Bronchial epithelial cell (primary cell): Measurements from ENCODE around the gene VEPH1. TPM values are rescaled to one million over a fixed set of nuclear protein-coding genes. Genes with fewer than 3 reads are reported as not detected.
A peak's percentile ranks its signal among the peaks of the same experiment; 100 is the strongest.

Source experiments
- DNase-seq: peaks from one replicate; pipeline ENCODE4 v3.0.0-alpha.2; 2010; ENCODE audit warnings: low read depth
- FAIRE-seq: peaks from 2 replicates; lab custom pipeline; 2011; peaks lifted over from hg19 to GRCh38; lab: Jason Lieb, UNC
- H3K27me3 ChIP-seq: 2 replicates; pipeline ENCODE4 v1.5.1; 2011; ENCODE audit warnings: low read length; ENCODE audit not compliant: control insufficient read depth, insufficient read depth
- H3K36me3 ChIP-seq: 2 replicates; pipeline ENCODE4 v1.5.1; 2011; ENCODE audit warnings: low read length; ENCODE audit not compliant: control insufficient read depth, insufficient read depth
- H3K4me3 ChIP-seq: 2 replicates; pipeline ENCODE4 v1.5.1; 2011; ENCODE audit warnings: mild to moderate bottlenecking, low read depth, low read length, control low read depth
- total RNA-seq: library from RNA; depleted of rRNA; stranded (reverse); fragments of >200 nt; gene quantifications from 2 replicates; pipeline ENCODE4 v1.2.1, GENCODE V29; 2014
- TF ChIP-seq, protein P1 (sequence below): IDR thresholded peaks from 2 replicates; pipeline ENCODE4 v1.5.1; 2011; ENCODE audit warnings: mild to moderate bottlenecking, moderate library complexity, low read length, control low read depth, inconsistent platforms; ENCODE audit not compliant: insufficient read depth, severe bottlenecking

Gene VEPH1
- total RNA-seq, 1 donor from 2014 or later = 1.3 TPM

DNA sequence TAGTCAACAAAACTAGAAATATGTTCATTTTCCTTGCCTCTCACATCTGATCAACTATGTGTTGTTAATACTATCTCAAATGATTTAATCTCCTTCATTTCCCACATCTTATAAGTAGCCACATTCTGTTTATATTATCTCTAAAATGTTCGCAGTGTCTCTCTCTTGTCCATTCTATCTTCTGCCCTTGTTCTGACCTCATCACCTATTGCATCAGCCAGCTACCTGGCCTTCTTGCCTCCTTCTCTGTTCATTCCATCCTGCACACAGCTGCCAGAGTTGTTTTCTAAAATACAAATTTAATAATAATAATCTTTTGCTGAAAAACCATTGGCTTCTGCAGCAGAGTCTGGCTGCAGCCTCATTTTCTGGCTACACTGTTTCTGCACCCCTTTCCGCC is 267.9 kb downstream of the VEPH1 start:
- no peak for FAIRE-seq
- no peak overlapping the region for H3K4me3 ChIP-seq
- TF ChIP-seq, protein P1, sequence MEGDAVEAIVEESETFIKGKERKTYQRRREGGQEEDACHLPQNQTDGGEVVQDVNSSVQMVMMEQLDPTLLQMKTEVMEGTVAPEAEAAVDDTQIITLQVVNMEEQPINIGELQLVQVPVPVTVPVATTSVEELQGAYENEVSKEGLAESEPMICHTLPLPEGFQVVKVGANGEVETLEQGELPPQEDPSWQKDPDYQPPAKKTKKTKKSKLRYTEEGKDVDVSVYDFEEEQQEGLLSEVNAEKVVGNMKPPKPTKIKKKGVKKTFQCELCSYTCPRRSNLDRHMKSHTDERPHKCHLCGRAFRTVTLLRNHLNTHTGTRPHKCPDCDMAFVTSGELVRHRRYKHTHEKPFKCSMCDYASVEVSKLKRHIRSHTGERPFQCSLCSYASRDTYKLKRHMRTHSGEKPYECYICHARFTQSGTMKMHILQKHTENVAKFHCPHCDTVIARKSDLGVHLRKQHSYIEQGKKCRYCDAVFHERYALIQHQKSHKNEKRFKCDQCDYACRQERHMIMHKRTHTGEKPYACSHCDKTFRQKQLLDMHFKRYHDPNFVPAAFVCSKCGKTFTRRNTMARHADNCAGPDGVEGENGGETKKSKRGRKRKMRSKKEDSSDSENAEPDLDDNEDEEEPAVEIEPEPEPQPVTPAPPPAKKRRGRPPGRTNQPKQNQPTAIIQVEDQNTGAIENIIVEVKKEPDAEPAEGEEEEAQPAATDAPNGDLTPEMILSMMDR = no peak

DNA sequence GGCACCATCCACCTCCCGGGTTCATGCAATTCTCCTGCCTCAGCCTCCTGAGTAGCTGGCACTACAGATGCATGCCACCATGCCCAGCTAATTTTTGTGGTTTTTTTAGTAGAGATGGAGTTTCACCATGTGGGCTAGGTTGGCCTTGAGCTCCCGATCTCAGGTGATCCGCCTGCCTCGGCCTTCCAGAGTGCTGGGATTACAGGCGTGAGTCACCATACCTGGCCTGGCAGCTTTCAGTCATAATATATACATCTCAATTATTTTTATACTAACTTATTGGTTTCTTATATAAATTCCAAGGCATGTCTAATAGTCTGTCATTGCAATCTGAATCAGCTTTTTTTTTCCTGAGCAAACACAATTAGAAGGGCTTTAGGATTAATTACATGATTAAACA is 269.3 kb downstream of the VEPH1 start:
- Histone ChIP-seq H3K36me3 (no peaks in the 10 kb centered on the region), H3K27me3 (no peaks in the 10 kb centered on the region), H3K4me3 (no peak overlapping the region)
- DNase-seq (no peak), FAIRE-seq (no peak)
- TF ChIP-seq, protein P1 = no peak

More for the DNA sequence above, 267.9 kb downstream of the VEPH1 start:
- Histone ChIP-seq H3K36me3 (no peaks in the 10 kb centered on the region), H3K27me3 (no peaks in the 10 kb centered on the region)
- no peak for DNase-seq

- TF ChIP-seq, protein P1 = no peak
- FAIRE-seq (no peak), DNase-seq (peak; percentile 12)
- Histone ChIP-seq H3K36me3 (no peaks in the 10 kb centered on the region), H3K4me3 (no peak overlapping the region), H3K27me3 (no peaks in the 10 kb centered on the region)
Measured at GRCh38 chr3:157232141-157232540, 271.1 kb downstream of the VEPH1 start.

- DNase-seq (no peak), FAIRE-seq (no peak)
- no peak overlapping the region for H3K4me3 ChIP-seq
- no peaks in the 10 kb centered on the region for H3K27me3 ChIP-seq
- TF ChIP-seq, protein P1 = no peak
- no peaks in the 10 kb centered on the region for H3K36me3 ChIP-seq
Measured at GRCh38 chr3:157231071-157231470, 272.1 kb downstream of the VEPH1 start.

DNA sequence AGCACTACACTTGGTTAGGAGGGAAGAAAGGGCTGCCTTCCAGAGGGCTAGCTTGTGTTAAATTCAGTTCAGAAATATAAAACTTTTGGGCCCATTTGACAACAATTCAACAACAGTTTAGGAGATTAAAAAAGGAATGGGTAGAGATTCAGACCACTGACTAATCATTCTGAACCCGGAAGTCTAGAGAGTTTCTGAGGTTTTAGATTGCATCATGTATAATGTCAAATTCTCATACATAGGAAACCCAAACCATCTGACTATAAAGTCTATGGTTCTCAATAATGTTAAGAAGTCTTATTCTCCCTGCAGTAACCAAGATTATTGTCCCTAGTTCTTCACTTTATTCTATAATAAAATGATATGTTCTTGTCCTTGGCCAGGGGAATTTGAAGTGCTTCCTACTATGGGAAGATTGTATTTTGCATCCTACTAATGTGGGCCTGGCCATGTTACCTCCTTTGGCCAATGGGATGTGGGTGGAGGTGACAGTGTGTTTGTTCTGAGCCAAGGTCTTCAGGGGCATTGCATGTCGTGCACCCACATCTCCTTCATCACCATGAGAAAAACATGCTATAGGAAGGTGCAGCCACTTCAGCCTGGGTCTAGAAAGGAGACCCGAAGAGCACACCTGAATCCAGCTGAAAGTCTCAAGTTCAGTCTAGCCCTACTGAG is 276.9 kb downstream of the VEPH1 start:
- H3K36me3 ChIP-seq = no peaks in the 10 kb centered on the region
- TF ChIP-seq, protein P1 = no peak
- peak; percentile 17 for DNase-seq
- H3K4me3 ChIP-seq = no peak overlapping the region
- H3K27me3 ChIP-seq = no peaks in the 10 kb centered on the region
- FAIRE-seq = no peak

DNA sequence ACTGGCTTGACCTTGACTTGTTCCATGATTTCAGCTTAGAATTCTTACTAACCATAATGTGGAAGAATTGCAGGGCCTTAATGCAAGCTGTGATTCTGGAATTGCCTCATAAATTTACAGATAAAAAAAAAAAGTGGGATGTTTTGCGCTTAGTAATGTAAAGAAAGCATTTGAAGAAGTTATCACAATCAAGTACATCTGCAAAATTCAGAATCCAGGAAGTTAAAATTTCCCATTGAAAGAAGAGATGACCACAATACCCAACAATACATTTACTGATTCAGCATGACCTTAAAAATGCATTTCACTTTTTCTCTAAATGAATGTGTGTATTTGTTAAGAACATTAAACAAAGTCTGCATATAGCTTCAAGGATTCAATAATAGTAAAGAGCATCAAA is 278.2 kb downstream of the VEPH1 start:
- Histone ChIP-seq H3K27me3 (no peaks in the 10 kb centered on the region), H3K4me3 (no peak overlapping the region), H3K36me3 (no peaks in the 10 kb centered on the region)
- TF ChIP-seq, protein P1 = no peak
- FAIRE-seq (no peak), DNase-seq (no peak)
